Body of pancreas (tissue), 2 donors: ENCODE measurements around the gene LMBRD1. TPM values are rescaled to one million over a fixed set of nuclear protein-coding genes. Genes with fewer than 3 reads are reported as not detected.

Experiments
- total RNA-seq, 2 donors: library from RNA; depleted of rRNA; stranded (reverse); fragments of >200 nt; gene quantifications; one replicate each; pipeline ENCODE4 v1.1.0, GENCODE V29; 2016

Gene LMBRD1
- total RNA-seq, 2 donors from 2014 or later, result 33.9 to 55.3 TPM

Other genes with a start within 250 kb of the LMBRD1 start
- 1 to 10 TPM in 1 of 2 donors, under 1 TPM in 1; 0.26 to 1.6 TPM for gene COL19A1, start 69.5 kb upstream of the LMBRD1 start, total RNA-seq